ENCODE results near the gene MEX3A.

Gene MEX3A

GRCh38 chr1:156082309-156083091 is at the start of gene MEX3A:
MEX3A (minus strand) TSS chr1:156082465; CDS start chr1:156081998, 467 bp downstream.
- CTCF ChIA-PET: interaction anchor here (0.6 to 1.3 kb wide), 2 partner anchors 44 to 57 kb away, joined by 3 to 4 read pairs; no protein-coding TSS in a partner anchor
- DNase-seq (ENCODE audit: extremely low spot score): peak; percentile 88

GRCh38 chr1:156130578-156130942 is 48.3 kb upstream of the MEX3A start:
- TF ChIP-seq SUZ12 (IDR thresholded peaks at IDR 0.05) (no peak), ZNF384 (IDR thresholded peaks at IDR 0.05) (no peak), CTBP1 (IDR thresholded peaks at IDR 0.05; ENCODE audit: borderline replicate concordance) (no peak), L3MBTL2 (conservative IDR thresholded peaks at IDR 0.05) (no peak), FOXA1 (IDR thresholded peaks at IDR 0.05) (no peak), ELF4 (IDR thresholded peaks at IDR 0.05) (no peak), FOXM1 (IDR thresholded peaks at IDR 0.05; ENCODE audit: borderline replicate concordance) (no peak)
- TF ChIP-seq, protein P1, sequence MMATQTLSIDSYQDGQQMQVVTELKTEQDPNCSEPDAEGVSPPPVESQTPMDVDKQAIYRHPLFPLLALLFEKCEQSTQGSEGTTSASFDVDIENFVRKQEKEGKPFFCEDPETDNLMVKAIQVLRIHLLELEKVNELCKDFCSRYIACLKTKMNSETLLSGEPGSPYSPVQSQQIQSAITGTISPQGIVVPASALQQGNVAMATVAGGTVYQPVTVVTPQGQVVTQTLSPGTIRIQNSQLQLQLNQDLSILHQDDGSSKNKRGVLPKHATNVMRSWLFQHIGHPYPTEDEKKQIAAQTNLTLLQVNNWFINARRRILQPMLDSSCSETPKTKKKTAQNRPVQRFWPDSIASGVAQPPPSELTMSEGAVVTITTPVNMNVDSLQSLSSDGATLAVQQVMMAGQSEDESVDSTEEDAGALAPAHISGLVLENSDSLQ (IDR thresholded peaks at IDR 0.05): no peak
- POLR2A ChIA-PET: interaction anchor here (0.8 to 3.3 kb wide), 6 partner anchors 16 to 82 kb away, joined by 3 to 32 read pairs (median 7); partner anchors contain the start of genes LMNA, MEX3A and PMF1
- CTCF ChIA-PET: interaction anchor here (0.8 to 10.2 kb wide), 10 partner anchors 11 to 205 kb away, joined by 4 to 255 read pairs (median 9); partner anchors contain the start of gene LMNA
- no peak for DNase-seq (ENCODE audit: extremely low spot score)

More at GRCh38 chr1:156082309-156083091, at the start of gene MEX3A:
- no peak for TF ChIP-seq L3MBTL2 (conservative IDR thresholded peaks at IDR 0.05)
- no peak for TF ChIP-seq ZNF384 (IDR thresholded peaks at IDR 0.05)
- TF ChIP-seq BHLHE40 (IDR thresholded peaks at IDR 0.05; ENCODE audit: borderline replicate concordance): no peak
- TF ChIP-seq FOXK2 (IDR thresholded peaks at IDR 0.05): no peak
- TF ChIP-seq TARDBP (IDR thresholded peaks at IDR 0.05): no peak
- TF ChIP-seq FOXM1 (IDR thresholded peaks at IDR 0.05; ENCODE audit: borderline replicate concordance): no peak
- TF ChIP-seq SUZ12 (IDR thresholded peaks at IDR 0.05): no peak
- TF ChIP-seq CTBP1 (IDR thresholded peaks at IDR 0.05; ENCODE audit: borderline replicate concordance): no peak
- no peak for TF ChIP-seq FOXA1 (IDR thresholded peaks at IDR 0.05)
- POLR2A ChIA-PET: interaction anchor here (1.0 to 3.6 kb wide), 7 partner anchors 16 to 148 kb away, joined by 3 to 15 read pairs (median 4); partner anchors contain the start of genes ARHGEF2, LAMTOR2, PMF1 and UBQLN4

- POLR2A ChIA-PET: interaction anchor here (0.6 to 3.3 kb wide), 10 partner anchors 12 to 83 kb away, joined by 3 to 32 read pairs (median 6); partner anchors contain the start of genes LMNA, MEX3A and PMF1
- TF ChIP-seq L3MBTL2 (conservative IDR thresholded peaks at IDR 0.05): no peak
- no peak for TF ChIP-seq ARNT (IDR thresholded peaks at IDR 0.05)
- no peak for TF ChIP-seq FOXK2 (IDR thresholded peaks at IDR 0.05)
- TF ChIP-seq ZNF384 (IDR thresholded peaks at IDR 0.05): no peak
- no peak for TF ChIP-seq ELF4 (IDR thresholded peaks at IDR 0.05)
- no peak for TF ChIP-seq BHLHE40 (IDR thresholded peaks at IDR 0.05; ENCODE audit: borderline replicate concordance)
- TF ChIP-seq NFRKB (IDR thresholded peaks at IDR 0.05): no peak
- no peak for TF ChIP-seq FOXA1 (IDR thresholded peaks at IDR 0.05)
- TF ChIP-seq SP1 (IDR thresholded peaks at IDR 0.05): no peak
- TF ChIP-seq, protein P1 (IDR thresholded peaks at IDR 0.05): no peak
- no peak for TF ChIP-seq LEF1 (IDR thresholded peaks at IDR 0.05; ENCODE audit: borderline replicate concordance)
- TF ChIP-seq SUZ12 (IDR thresholded peaks at IDR 0.05): no peak
- no peak for TF ChIP-seq TARDBP (IDR thresholded peaks at IDR 0.05)
- TF ChIP-seq CTBP1 (IDR thresholded peaks at IDR 0.05; ENCODE audit: borderline replicate concordance): no peak
- TF ChIP-seq HDGF (IDR thresholded peaks at IDR 0.05; ENCODE audit: borderline replicate concordance): no peak
- peak; percentile 90 for DNase-seq (ENCODE audit: extremely low spot score)
- CTCF ChIA-PET: interaction anchor here (0.7 to 10.2 kb wide), 23 partner anchors 10 to 205 kb away, joined by 3 to 255 read pairs (median 4); partner anchors contain the start of gene LMNA
These were observed 47.7 kb upstream of the MEX3A start for GRCh38 chr1:156129687-156130577.

- ChIA-PET CTCF (interaction anchor here (0.9 to 10.2 kb wide), 13 partner anchors 8 to 230 kb away, joined by 3 to 255 read pairs (median 5); partner anchors contain the start of gene LMNA), POLR2A (interaction anchor here (0.7 to 3.3 kb wide), 12 partner anchors 11 to 154 kb away, joined by 3 to 32 read pairs (median 7); partner anchors contain the start of genes LMNA, MEX3A, PMF1 and SMG5)
- DNase-seq (ENCODE audit: extremely low spot score): no peak
These were observed 46.7 kb upstream of the MEX3A start for GRCh38 chr1:156128654-156129597.

More at GRCh38 chr1:156128654-156129597, 46.7 kb upstream of the MEX3A start:
- no peak for TF ChIP-seq FOXM1 (IDR thresholded peaks at IDR 0.05; ENCODE audit: borderline replicate concordance)
- TF ChIP-seq BHLHE40 (IDR thresholded peaks at IDR 0.05; ENCODE audit: borderline replicate concordance): no peak
- TF ChIP-seq NFRKB (IDR thresholded peaks at IDR 0.05): no peak
- TF ChIP-seq SP1 (IDR thresholded peaks at IDR 0.05): no peak
- no peak for TF ChIP-seq LEF1 (IDR thresholded peaks at IDR 0.05; ENCODE audit: borderline replicate concordance)
- TF ChIP-seq HDGF (IDR thresholded peaks at IDR 0.05; ENCODE audit: borderline replicate concordance): no peak
- no peak for TF ChIP-seq FOXA1 (IDR thresholded peaks at IDR 0.05)
- no peak for TF ChIP-seq TARDBP (IDR thresholded peaks at IDR 0.05)
- TF ChIP-seq CTBP1 (IDR thresholded peaks at IDR 0.05; ENCODE audit: borderline replicate concordance): no peak
- no peak for TF ChIP-seq FOXK2 (IDR thresholded peaks at IDR 0.05)
